Common myeloid progenitor, CD34-positive (primary cell): Measurements from ENCODE around the gene FBXO42.
A peak's percentile ranks its signal among the peaks of the same experiment; 100 is the strongest.

Experiments used
- CTCF ChIA-PET: fragments of 350-600 bp; sonication (Branson Sonifier 250); formaldehyde crosslinking; loops from one replicate; lab custom pipeline; 2021; ENCODE audit warnings: antibody characterized with exemption; lab: Charles Lee
- POLR2A ChIA-PET: fragments of 350-600 bp; sonication (Branson Sonifier 250); formaldehyde crosslinking; loops from one replicate; lab custom pipeline; 2021; ENCODE audit warnings: antibody characterized with exemption; lab: Charles Lee
- DNase-seq, 3 donors: peaks; one replicate each; pipeline versions ENCODE4 v3.0.0 to v3.0.0-alpha.2; 2013
- H3K27ac ChIP-seq, 2 experiments: 1 replicate in 1 of 2; 2 replicates in 1 of 2; pipeline ENCODE4 v1.7.0; 2013; ENCODE audit warnings: inconsistent platforms in 2 of 2, low read length in 2 of 2, mild to moderate bottlenecking in 2 of 2, low read depth in 1 of 2, moderate library complexity in 1 of 2; ENCODE audit not compliant: severe bottlenecking in 2 of 2, insufficient read depth in 1 of 2, poor library complexity in 1 of 2
- H3K27me3 ChIP-seq, 5 experiments: replicated peaks in 2 of 5; 1 replicate in 3 of 5; 2 replicates in 2 of 5; pipeline versions ENCODE4 v1.6.1 to v1.7.0; 2013; ENCODE audit warnings: low read length in 4 of 5, mild to moderate bottlenecking in 2 of 5, moderate library complexity in 2 of 5, inconsistent platforms in 1 of 5; ENCODE audit not compliant: insufficient read depth in 5 of 5, control insufficient read depth in 4 of 5
- H3K36me3 ChIP-seq, 4 experiments: 1 replicate in 2 of 4; 2 replicates in 2 of 4; pipeline versions ENCODE4 v1.6.1 to v1.7.0; 2013; ENCODE audit warnings: low read length in 3 of 4, control low read depth in 1 of 4, mild to moderate bottlenecking in 1 of 4; ENCODE audit not compliant: control insufficient read depth in 4 of 4, insufficient read depth in 4 of 4
- H3K4me1 ChIP-seq, 4 experiments: 1 replicate in 3 of 4; 2 replicates in 1 of 4; pipeline versions ENCODE4 v1.6.1 to v1.7.1; 2013; ENCODE audit warnings: low read length in 3 of 4, mild to moderate bottlenecking in 3 of 4, control low read depth in 1 of 4, inconsistent platforms in 1 of 4, moderate library complexity in 1 of 4; ENCODE audit not compliant: control insufficient read depth in 4 of 4, insufficient read depth in 4 of 4; ENCODE audit errors: control extremely low read depth in 1 of 4
- H3K4me3 ChIP-seq, 7 experiments: 1 replicate in 4 of 7; 2 replicates in 3 of 7; pipeline versions ENCODE4 v1.5.1 to v1.7.0; 2013; ENCODE audit warnings: mild to moderate bottlenecking in 7 of 7, low read length in 6 of 7, moderate library complexity in 6 of 7, inconsistent platforms in 2 of 7, low read depth in 2 of 7, control low read depth in 1 of 7; ENCODE audit not compliant: insufficient read depth in 4 of 7, control insufficient read depth in 1 of 7; ENCODE audit errors: extremely low read depth in 1 of 7
- H3K9me3 ChIP-seq, 5 experiments: 1 replicate in 4 of 5; 2 replicates in 1 of 5; pipeline versions ENCODE4 v1.6.1 to v1.7.1; 2013; ENCODE audit warnings: low read length in 4 of 5, mild to moderate bottlenecking in 2 of 5, inconsistent platforms in 1 of 5, low read depth in 1 of 5, moderate library complexity in 1 of 5; ENCODE audit not compliant: control insufficient read depth in 4 of 5, insufficient read depth in 2 of 5; ENCODE audit errors: control extremely low read depth in 1 of 5
- WGBS: methylation state at CpG from one replicate; pipeline ENCODE4 v1.1.5; 2013; ENCODE audit not compliant: insufficient coverage; 5-methylcytosine and 5-hydroxymethylcytosine counted together

Gene FBXO42

GRCh38 chr1:16372535-16373285 lies 20.4 kb upstream of the FBXO42 start:
- ChIA-PET POLR2A (no interaction called here), CTCF (interaction anchor here (1.0 to 1.2 kb wide), 2 partner anchors 16 to 21 kb away, joined by 3 read pairs; partner anchors contain the start of gene FBXO42)
- Histone ChIP-seq H3K36me3 (peaks cover 0 to 9% (median 2%) of the 10 kb centered on the region in 4 experiments), H3K27me3 (no peaks in the 10 kb centered on the region), H3K27ac (no peak overlapping the region), H3K4me1 (peaks cover 9 to 35% (median 28%) of the 10 kb centered on the region in 4 experiments), H3K4me3 (no peak overlapping the region), H3K9me3 (no peaks in the 10 kb centered on the region)
- no peak for DNase-seq
- WGBS, result 94% methylated on average over 3 of the region's 3 CpGs

GRCh38 chr1:16371725-16372124 lies 19.4 kb upstream of the FBXO42 start:
- Histone ChIP-seq H3K27ac (no peak overlapping the region), H3K9me3 (no peaks in the 10 kb centered on the region), H3K36me3 (peaks cover 0 to 9% (median 2%) of the 10 kb centered on the region in 4 experiments), H3K4me3 (no peak overlapping the region), H3K4me1 (peaks cover 9 to 35% (median 28%) of the 10 kb centered on the region in 4 experiments), H3K27me3 (no peaks in the 10 kb centered on the region)
- DNase-seq, result peak in 2 of 3 donors; percentile 78 to 85
- WGBS, result 100% methylated on average over 3 of the region's 5 CpGs
- POLR2A ChIA-PET, result no interaction called here
- CTCF ChIA-PET, result interaction anchor here (0.7 to 1.2 kb wide), 2 partner anchors 20 to 23 kb away, joined by 3 read pairs; partner anchors contain the start of gene FBXO42

- ChIA-PET CTCF (interaction anchor here (1.1 kb wide), 1 partner anchor 17 kb away, joined by 5 read pairs; no protein-coding TSS in a partner anchor), POLR2A (interaction anchor here (0.6 kb wide), 1 partner anchor 816 kb away, joined by 6 read pairs; no protein-coding TSS in a partner anchor)
- no peak overlapping the region for H3K4me3 ChIP-seq
- H3K27me3 ChIP-seq, result no peaks in the 10 kb centered on the region
- H3K27ac ChIP-seq, result no peak overlapping the region
- 100% methylated on average over 1 of the region's 4 CpGs for WGBS
- no peak for DNase-seq
- peaks cover 15 to 44% (median 33%) of the 10 kb centered on the region in 4 experiments for H3K4me1 ChIP-seq
- H3K9me3 ChIP-seq, result no peaks in the 10 kb centered on the region
- peaks cover 0 to 9% (median 2%) of the 10 kb centered on the region in 4 experiments for H3K36me3 ChIP-seq
Observed at GRCh38 chr1:16369821-16370220, 17.5 kb upstream of the FBXO42 start.

- H3K4me3 ChIP-seq, result peak overlapping the region; percentile 75 to 98 (median 90)
- peaks cover 19 to 52% (median 41%) of the 10 kb centered on the region in 4 experiments for H3K4me1 ChIP-seq
- DNase-seq, result peak in 1 of 3 donors; percentile 8
- no peaks in the 10 kb centered on the region for H3K9me3 ChIP-seq
- 3% methylated on average over 19 of the region's 24 CpGs for WGBS
- ChIA-PET CTCF (interaction anchor here (0.8 to 1.1 kb wide), 2 partner anchors 16 to 18 kb away, joined by 3 to 5 read pairs; no protein-coding TSS in a partner anchor), POLR2A (interaction anchor here (0.7 to 1.0 kb wide), 2 partner anchors 16 to 72 kb away, joined by 3 to 5 read pairs; partner anchors contain the start of genes FBXO42 and NECAP2)
- peak overlapping the region; percentile 94 to 98 for H3K27ac ChIP-seq
- peaks cover 0 to 4% (median under 1%) of the 10 kb centered on the region in 4 experiments for H3K36me3 ChIP-seq
- no peaks in the 10 kb centered on the region for H3K27me3 ChIP-seq
Observed at GRCh38 chr1:16367968-16368890, 15.9 kb upstream of the FBXO42 start.

- H3K27ac ChIP-seq, result peak overlapping the region; percentile 94 to 98
- H3K27me3 ChIP-seq, result no peaks in the 10 kb centered on the region
- no peaks in the 10 kb centered on the region for H3K36me3 ChIP-seq
- ChIA-PET POLR2A (interaction anchor here (0.7 to 1.0 kb wide), 2 partner anchors 15 to 73 kb away, joined by 3 to 5 read pairs; partner anchors contain the start of genes FBXO42 and NECAP2), CTCF (no interaction called here)
- 0% methylated on average over 31 of the region's 47 CpGs for WGBS
- peaks cover 19 to 52% (median 41%) of the 10 kb centered on the region in 4 experiments for H3K4me1 ChIP-seq
- DNase-seq, result peak; percentile 87 to 96 (median 94)
- peak overlapping the region; percentile 75 to 98 (median 90) for H3K4me3 ChIP-seq
- no peaks in the 10 kb centered on the region for H3K9me3 ChIP-seq
Observed at GRCh38 chr1:16367258-16367967, 15.1 kb upstream of the FBXO42 start.

GRCh38 chr1:16366722-16367257 lies 14.5 kb upstream of the FBXO42 start, which contains the start of gene SZRD1:
SZRD1 (plus strand) TSS chr1:16367242; CDS start chr1:16367258, 16 bp downstream.
- H3K36me3 ChIP-seq, result no peaks in the 10 kb centered on the region
- ChIA-PET CTCF (interaction anchor here (0.6 kb wide), 1 partner anchor 23 kb away, joined by 3 read pairs; no protein-coding TSS in a partner anchor), POLR2A (no interaction called here)
- WGBS, result under 1% methylated on average over 20 of the region's 24 CpGs
- peak within 1 kb of the TSS; percentile 75 to 98 (median 90) for H3K4me3 ChIP-seq
- H3K4me1 ChIP-seq, result peaks cover 19 to 49% (median 37%) of the 10 kb centered on the region in 4 experiments
- peak; percentile 99 to 100 (median 100) for DNase-seq
- H3K9me3 ChIP-seq, result no peaks in the 10 kb centered on the region
- no peaks in the 10 kb centered on the region for H3K27me3 ChIP-seq
- peak within 1 kb of the TSS; percentile 94 to 98 for H3K27ac ChIP-seq
